ENCODE results near the gene B4GALT3. TPM values are rescaled to one million over a fixed set of nuclear protein-coding genes. Genes with fewer than 3 reads are reported as not detected.

The B4GALT3 gene
- total RNA-seq, 2 experiments from 2014 or later: 36.2 to 41.7 TPM

DNA sequence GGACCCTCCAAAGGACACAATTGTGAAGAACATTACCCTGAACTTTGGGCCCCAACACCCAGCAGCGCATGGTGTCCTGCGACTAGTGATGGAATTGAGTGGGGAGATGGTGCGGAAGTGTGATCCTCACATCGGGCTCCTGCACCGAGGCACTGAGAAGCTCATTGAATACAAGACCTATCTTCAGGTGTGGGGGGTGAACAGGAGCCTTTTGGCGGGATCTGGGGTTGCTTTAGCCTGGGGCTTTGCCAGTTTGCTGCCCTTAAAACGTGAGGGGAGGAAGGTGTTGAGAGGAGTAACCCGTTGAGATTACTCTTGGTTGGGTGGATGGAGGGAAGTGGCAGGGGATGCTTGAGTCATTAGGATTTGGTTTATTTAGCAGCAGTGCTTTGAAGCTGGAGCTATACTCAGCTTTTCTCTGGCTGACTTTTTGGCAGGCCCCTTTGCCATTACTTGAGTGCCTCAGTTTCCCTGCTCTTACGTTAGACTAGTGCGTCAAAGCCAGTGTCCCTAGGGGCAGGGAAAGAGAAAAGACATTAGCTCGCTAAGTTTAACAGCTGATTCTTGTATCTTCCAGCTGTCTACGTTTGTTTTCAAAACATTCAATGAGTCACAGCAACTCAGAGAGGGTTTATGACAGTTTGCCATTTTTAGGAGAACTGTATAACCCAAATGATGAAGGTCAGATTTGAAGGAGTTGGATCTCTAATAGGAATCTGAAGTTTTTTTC, 29.3 kb upstream of the B4GALT3 start:
- no peak for TF ChIP-seq EZH2phosphoT487 (IDR thresholded peaks at IDR 0.05; ENCODE audit: borderline replicate concordance, low read depth, low read length)
- TF ChIP-seq, protein P1, sequence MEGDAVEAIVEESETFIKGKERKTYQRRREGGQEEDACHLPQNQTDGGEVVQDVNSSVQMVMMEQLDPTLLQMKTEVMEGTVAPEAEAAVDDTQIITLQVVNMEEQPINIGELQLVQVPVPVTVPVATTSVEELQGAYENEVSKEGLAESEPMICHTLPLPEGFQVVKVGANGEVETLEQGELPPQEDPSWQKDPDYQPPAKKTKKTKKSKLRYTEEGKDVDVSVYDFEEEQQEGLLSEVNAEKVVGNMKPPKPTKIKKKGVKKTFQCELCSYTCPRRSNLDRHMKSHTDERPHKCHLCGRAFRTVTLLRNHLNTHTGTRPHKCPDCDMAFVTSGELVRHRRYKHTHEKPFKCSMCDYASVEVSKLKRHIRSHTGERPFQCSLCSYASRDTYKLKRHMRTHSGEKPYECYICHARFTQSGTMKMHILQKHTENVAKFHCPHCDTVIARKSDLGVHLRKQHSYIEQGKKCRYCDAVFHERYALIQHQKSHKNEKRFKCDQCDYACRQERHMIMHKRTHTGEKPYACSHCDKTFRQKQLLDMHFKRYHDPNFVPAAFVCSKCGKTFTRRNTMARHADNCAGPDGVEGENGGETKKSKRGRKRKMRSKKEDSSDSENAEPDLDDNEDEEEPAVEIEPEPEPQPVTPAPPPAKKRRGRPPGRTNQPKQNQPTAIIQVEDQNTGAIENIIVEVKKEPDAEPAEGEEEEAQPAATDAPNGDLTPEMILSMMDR (conservative IDR thresholded peaks at IDR 0.05; ENCODE audit: low read length): no peak
- BruUV-seq (replicated peaks): no TSS peak
- ChIA-PET CTCF (ENCODE audit: unreplicated experiment) (no interaction called here), POLR2A (interaction anchor here (0.7 to 1.7 kb wide), 5 partner anchors 10 to 99 kb away, joined by 3 to 8 read pairs (median 4); partner anchors contain the start of gene TOMM40L)
- Histone ChIP-seq H3K79me2 (ENCODE audit: insufficient read depth, low read depth, low read length) (peaks cover 4% of the 10 kb centered on the region; the same call in 1 of the 2 replicates), H2AFZ (ENCODE audit: low read length) (no peak overlapping the region), H3K9me3 (ENCODE audit: low read length) (no peaks in the 10 kb centered on the region), H3K36me3 (ENCODE audit: insufficient read depth, low read length) (peaks cover 60% of the 10 kb centered on the region), H3K4me3 (ENCODE audit: low read depth, low read length, poor library complexity, severe bottlenecking) (no peak overlapping the region), H3K27ac (ENCODE audit: low read depth, low read length, poor library complexity, severe bottlenecking) (no peak overlapping the region), H3K4me2 (ENCODE audit: low read length) (no peak overlapping the region), H4K20me1 (ENCODE audit: insufficient read depth, low read length) (no peaks in the 10 kb centered on the region), H3K4me1 (ENCODE audit: insufficient read depth, low read length, poor library complexity, severe bottlenecking) (peaks cover 31% of the 10 kb centered on the region), H3K9me2 (ENCODE audit: insufficient read depth, low read length) (no peaks in the 10 kb centered on the region)
- no peak for DNase-seq (ENCODE audit: low spot score)
- intact Hi-C loops (cut with micrococcal nuclease; ENCODE audit: unreplicated experiment): no loop called here

DNA sequence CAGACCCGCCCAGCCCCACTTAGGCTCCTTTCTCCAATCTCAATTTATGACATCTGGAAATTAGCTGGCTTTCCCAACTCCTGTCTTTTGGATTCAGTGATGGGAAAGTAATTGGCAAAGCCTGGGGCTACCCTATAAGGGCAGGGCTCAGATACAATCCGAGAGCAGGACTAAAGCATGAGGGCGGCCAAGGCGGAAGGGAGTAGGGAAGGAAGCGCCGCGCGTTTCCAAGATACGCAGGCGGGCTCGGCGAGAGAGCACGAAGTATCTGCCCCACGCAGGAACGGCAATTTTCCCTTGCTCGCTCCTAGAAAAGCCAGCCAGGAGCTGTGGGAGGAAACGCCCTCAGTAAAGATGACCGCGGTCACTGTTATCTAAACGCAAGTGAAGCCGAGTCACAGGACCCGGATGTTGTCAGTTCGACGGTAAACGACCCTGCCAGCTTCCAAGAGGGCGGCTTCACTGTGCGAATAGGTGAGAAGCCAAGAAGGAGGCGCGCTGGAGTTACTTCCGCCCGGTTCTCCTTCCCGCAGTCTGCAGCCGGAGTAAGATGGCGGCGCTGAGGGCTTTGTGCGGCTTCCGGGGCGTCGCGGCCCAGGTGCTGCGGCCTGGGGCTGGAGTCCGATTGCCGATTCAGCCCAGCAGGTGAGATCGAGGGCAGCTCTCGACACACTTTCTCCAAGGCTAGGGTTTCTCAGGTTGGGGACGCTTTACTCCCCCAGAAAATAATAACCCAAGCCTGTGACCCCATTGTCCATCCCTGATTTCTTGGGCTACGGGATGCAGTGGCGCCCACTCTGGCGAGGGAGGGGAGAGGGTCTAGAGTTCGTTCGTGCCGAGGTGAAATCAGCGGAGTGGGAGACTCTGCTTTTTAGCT, 24.8 kb upstream of the B4GALT3 start, which contains the start of gene NDUFS2:
NDUFS2 (plus strand) TSS at position 532 of the 877 bp plus-strand sequence; CDS start at position 551, 19 bp downstream.
- Histone ChIP-seq H3K4me2 (ENCODE audit: low read length) (peak within 1 kb of the TSS; percentile 64), H3K9me2 (ENCODE audit: insufficient read depth, low read length) (no peaks in the 10 kb centered on the region), H3K36me3 (ENCODE audit: insufficient read depth, low read length) (peaks cover 23% of the 10 kb centered on the region), H3K4me1 (ENCODE audit: insufficient read depth, low read length, poor library complexity, severe bottlenecking) (peaks cover 35% of the 10 kb centered on the region), H3K79me2 (ENCODE audit: insufficient read depth, low read depth, low read length) (peaks cover 4% of the 10 kb centered on the region; the same call in 1 of the 2 replicates), H3K27ac (ENCODE audit: low read depth, low read length, poor library complexity, severe bottlenecking) (peak within 1 kb of the TSS; percentile 57), H4K20me1 (ENCODE audit: insufficient read depth, low read length) (no peaks in the 10 kb centered on the region), H3K4me3 (ENCODE audit: low read depth, low read length, poor library complexity, severe bottlenecking) (peak within 1 kb of the TSS; percentile 75), H2AFZ (ENCODE audit: low read length) (peak within 1 kb of the TSS; percentile 94), H3K9me3 (ENCODE audit: low read length) (no peaks in the 10 kb centered on the region)
- TF ChIP-seq EZH2phosphoT487 (IDR thresholded peaks at IDR 0.05; ENCODE audit: borderline replicate concordance, low read depth, low read length): no peak
- TF ChIP-seq, protein P1 (conservative IDR thresholded peaks at IDR 0.05; ENCODE audit: low read length): peak; percentile 79
- POLR2A ChIA-PET: interaction anchor here (0.6 to 2.8 kb wide), 13 partner anchors 9 to 1547 kb away, joined by 3 to 22 read pairs (median 3); partner anchors contain the start of genes FCER1G and TOMM40L
- intact Hi-C loops (cut with micrococcal nuclease; ENCODE audit: unreplicated experiment): no loop called here
- BruUV-seq (replicated peaks): no TSS peak
- DNase-seq (ENCODE audit: low spot score): peak; percentile 99
- CTCF ChIA-PET (ENCODE audit: unreplicated experiment): interaction anchor here (1.0 to 2.4 kb wide), 7 partner anchors 9 to 180 kb away, joined by 3 to 12 read pairs (median 6); partner anchors contain the start of gene TOMM40L

Data from OCI-LY7 (cell line).